ENCODE results near the gene RRP1B.
"Not testable (repeated sequence)": the region's sequence is repeated elsewhere in the genome, so short reads cannot be mapped to it uniquely, and the experiment has no call there.

The RRP1B gene

DNA sequence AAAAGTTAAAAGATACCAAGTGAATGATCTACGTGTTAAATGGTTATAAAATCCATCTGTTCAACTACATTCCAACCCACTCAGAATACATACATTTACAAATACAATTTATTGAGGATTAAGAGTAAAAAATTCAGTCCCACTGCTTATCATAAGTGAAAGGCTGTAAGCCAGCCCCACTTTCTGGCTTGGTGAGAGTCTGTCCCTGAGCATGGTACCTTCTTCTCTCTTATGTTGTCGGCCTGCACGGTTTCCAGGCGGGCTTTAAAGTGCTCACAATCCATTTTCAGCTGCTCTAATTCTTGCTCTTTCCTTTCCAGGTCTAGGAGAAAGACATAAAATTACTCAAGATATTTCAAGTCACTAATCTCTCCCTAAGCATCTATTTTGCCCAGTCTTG, 15.3 kb upstream of the RRP1B start:
- DNase-seq: no peak

DNA sequence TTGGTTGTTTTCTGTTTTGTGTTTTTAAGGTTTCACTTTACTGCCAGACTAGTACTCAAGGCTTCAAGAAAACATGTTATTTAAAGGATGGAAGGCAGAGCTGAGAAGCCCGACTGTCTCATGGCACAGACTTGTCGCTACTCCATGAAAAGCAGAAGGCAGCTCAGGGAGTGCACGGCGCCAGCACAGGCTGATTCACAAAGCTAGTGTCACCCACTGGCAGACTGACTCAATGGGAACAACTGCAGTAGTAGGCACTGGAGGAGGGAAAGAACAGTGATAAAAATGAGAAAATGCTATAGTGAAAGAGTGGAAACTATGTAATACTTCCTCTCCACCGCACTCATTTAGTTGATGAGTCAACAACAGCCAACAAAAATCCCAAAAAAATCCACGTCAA, 14.8 kb upstream of the RRP1B start:
- DNase-seq: no peak

DNA sequence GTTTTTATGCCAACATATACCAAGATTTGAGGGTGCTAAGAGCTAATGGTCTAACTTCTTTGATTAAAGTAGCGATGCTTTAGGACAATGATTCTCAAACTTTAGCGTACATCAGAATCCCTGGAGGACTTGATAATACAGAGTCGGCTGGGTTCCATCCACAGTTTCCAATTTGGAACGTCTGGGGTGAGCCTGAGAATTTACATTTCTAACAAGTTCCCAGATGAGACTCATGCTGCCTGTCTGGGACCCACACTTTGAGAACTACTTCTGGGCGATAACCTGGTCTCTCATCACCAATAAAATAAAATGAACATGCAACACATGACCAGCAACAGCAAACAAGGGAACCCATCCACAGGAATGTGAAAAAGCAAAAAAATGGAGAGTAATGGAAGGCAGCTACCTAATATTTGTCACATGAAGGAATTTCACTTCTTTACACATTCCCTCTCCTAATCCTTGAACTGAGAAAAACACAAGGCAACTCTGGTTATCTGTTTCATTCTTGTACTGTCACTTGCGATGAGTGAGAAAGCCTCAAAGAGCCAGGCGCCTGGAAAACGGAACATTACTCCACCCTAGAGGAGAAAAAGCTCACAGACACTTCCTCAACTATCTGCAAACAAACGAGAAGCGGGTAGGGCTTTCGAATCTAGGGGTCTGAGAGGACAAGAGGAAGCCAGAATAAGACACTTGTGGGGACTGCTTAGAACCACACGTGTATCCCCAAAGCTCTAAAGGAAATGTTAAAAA, 14.0 kb upstream of the RRP1B start:
- DNase-seq: no peak

DNA sequence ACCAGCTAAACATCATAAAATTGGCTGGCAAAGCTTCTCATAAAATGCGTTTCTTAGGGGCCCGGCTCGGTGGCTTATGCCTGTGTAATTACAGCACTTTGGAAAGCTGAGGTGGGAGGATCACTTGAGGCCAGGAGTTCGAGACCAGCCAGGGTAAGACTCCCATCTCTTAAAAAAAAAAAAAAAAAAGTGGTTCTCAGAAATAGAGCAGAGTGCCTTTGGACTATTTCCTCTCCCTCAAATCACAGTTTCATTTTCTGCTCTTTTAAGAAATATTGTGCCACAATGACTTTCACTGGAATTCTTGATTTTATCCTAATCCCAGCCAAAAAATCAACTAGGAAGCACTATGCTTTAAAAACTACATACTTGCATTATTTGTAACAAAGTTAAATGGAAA, 13.4 kb upstream of the RRP1B start:
- DNase-seq: no peak

DNA sequence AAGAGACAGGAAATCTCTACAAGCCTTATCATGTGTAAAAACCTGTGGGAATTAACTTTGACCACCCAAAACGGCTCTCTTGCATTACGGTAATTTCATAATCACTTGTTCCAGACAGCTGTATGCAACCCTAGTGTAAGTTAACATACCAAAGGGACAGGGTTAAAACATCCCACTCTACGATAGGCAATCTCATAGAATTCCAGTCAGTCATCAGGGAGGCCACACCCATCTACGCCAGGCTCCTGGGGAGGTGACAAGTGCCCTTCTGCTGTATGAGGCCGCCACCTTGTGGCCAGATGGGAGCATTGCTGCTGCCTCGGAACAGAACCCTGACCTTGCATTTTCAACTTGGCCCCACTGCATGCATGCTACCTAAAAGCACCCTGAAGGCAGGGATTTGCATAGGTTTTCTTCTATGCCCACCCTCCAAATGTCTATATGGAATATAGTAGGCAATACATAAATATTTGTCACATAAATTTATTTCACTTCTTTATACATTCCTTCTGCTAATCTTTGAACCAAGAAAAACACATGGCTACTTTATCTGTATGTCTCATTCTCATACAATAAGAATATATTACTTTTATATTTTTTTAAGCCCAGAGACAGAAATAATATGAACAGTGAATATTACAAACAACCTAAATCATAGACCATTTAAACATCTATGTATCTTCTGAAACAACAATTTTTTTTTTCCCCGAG, 12.7 kb upstream of the RRP1B start:
- peak; percentile 84 for DNase-seq

DNA sequence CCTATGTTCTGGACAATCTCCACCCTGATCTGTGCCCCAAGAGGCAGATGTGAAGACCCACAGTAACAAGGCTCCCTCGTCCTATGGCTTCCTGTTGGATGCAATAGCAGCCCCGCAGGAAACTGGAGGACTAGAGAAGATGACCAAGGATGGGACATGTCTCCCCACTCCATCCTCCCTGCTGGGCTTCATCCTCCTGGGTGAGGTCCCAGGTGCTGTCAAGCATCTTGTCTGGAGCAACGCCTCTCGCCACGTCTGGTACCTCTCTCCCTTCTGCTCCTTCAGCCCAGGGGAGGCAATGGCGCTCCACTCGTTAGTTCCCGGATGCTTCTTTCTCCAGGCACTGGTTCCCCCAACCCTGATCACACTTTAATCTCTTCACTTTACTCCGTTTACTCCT, 11.2 kb upstream of the RRP1B start:
- no peak for DNase-seq

DNA sequence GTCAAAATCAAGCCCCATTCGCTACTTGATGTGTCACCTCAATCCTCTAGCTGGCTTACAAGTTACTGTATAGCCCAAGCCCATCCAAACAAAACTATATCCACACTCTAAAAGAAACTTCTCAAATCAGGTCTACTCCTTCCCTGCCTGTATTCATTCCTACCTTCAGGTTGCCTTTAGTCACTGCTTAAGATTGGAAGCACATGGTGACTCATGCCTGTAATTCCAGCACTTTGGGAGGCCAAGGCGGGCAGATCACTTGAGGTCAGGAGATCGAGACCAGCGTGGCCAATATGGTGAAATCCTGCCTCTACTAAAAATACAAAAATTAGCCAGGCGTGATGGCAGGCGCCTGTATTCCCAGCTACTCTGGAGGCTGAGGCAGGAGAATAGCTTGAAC, 7.4 kb upstream of the RRP1B start:
- DNase-seq: not testable (repeated sequence)

DNA sequence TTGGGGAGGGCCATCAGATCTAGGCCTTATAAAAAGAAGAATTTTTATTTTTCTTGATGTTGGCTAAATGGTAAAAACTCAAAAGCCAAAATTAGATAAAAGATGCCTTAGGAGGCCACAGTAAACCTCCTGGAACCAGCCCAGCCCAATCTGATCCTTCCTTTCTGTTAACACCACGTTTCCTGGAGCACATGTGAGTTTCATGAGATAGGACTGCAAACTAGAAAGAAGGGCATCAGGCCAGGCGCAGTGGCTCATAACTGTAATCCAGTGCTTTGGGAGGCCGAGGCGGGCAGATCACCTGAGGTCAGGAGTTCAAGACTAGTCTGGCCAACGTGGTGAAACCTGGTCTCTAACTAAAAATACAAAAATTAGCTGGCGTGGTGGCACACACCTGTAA, 6.7 kb upstream of the RRP1B start:
- DNase-seq: no peak

DNA sequence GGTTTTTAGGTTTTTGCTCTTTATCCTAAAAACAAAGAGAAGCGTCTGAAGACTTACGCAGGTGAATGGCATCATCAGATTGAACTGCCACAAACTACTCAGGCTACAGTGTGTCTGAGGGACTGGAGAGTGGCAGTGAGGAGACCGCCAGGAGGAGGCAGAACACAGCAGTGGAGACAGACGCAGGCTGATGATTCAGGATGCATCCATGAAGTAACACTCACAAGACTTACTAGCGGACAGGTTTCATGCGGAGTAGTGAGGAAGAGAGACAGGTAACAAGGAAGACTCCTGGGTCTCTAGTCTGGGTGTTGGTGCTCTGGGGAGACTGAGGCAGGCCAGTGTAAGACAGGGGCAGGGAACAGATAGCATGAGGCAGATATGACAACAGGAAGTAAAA, 5.7 kb upstream of the RRP1B start:
- no peak for DNase-seq

DNA sequence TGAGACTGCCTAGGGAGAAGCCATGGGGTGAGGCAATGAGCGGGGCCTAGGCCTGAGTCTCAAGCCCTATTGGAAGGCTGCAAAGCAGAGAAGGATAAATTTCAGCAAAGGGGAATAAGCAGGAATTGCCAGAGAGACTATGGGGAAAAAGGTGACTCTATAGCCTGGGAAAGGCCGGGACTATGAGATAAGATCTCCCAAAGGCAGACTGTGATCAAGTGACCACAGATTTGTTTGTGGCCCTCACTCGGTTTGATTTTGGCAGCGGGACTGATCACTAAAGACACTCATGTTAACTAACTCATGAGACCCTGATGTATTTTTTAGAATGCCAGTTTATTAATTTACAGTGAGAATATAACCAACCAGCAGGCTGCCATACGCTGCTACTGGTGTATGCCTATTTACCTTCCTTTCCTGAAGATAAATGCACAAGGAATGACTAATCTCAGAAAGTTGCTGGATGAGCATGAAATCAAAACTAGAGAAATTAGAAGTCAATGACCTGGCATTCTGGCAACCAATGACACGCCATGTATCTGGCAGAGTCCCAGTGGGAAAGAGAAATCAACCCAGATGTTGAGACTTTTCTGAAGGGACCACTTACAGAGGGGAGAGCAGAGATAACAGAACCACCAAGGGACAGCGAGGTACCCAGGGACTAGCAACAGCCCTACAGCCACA, 4.4 kb upstream of the RRP1B start:
- DNase-seq: no peak

DNA sequence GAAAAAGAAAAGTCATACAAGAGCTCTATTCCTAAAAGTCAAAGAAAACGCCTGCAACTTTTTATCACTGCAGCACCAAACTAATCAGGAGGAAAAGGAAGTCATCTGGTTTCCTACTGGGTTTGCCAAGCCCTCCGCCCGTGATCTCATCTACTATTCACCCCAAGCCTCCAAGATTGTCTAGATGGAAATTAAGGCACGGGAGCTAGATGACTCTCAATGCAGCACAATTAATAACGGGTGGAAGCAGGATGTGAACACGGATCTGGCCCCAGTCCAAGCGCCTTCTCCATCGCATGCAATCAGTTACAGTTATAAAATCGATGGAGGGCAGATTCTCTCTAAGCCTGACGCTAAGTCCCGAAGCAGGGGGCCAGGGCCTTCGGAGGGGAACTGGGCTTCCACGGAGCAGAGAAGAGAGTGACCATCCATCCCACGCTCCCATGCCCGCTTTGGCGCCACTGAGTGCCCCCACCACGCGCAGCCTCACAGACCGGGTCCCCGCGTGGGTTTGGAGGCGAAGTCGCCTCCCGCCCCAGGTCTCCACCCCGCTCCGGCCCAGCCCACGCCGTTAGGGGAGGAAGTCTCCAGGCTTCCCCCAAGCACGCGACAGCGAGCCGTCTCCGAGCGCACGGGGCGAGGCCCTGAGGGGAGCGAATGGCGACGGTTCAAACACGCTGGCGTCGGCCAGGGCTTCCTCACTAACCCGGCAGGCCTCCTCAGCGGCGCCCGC, 1.8 kb upstream of the RRP1B start:
- no peak for DNase-seq

DNA sequence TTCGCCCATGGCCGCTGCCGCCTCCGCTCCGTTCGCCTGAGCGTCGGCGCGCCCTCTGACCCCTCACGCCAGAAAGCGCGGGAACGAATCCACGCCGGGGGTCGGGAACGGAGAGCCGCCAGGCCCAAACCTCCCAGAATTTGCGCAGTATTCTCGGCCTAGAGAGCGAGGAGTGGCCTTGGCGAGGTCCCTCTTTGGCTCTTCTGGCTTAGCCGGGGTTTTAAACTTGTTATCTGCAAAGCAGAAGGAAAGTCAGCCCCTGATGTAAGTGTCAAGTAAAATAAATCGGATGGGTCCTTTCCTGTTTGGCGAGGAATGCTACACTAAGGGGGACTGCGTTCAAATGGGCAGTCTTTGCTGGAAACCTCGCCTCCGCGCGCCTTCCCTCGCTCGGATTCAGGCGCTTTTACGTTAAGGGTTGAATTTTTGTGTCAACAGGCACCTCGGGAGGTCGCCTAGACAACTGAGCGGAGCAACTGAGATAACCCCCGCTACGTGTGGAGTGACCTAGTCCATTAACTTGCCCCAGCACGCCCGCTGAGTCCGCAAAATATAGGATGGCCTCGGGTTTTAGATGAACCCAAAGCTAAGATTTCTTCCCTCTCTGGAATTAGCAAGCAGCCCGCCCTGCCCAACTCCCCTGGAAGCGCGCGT, 1.1 kb upstream of the RRP1B start:
- no peak for DNase-seq

DNA sequence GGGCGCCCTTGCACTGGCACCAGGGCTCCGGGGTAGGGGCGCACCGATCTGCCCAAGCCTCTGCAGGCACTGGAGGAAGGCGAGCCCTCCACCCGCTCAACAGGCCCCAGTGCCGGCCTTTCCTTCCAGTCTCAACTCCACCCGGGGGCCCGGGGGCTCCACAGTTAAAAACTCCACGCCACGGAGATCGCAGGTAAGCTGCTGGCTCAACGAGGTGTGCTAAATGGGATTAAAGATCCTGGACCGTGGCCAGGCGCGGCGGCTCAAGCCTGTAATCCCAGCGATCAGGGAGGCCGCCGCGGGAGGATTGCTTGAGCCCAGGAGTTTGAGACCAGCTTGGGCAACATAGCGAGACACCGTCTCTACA, 608 bp upstream of the RRP1B start:
- DNase-seq: no peak

DNA sequence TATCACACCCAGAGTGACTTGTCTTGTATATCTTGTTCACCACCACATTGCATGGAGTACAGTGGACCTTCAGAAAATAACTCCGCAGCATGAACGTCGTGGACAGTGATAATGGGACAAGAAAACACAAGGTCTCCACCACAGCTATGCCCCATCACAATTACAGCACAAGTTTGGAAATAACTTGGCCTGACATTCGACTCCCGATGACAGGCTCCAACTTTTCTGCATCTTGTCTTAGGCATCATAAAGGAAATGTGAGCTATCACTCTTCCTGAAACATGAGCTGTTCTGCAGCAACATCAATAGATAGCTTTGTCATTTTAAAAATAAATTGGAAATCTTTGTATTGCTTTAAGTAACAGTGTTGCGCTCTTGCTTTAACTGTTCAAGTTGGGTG, 2.9 kb downstream of the RRP1B start:
- DNase-seq: no peak

DNA sequence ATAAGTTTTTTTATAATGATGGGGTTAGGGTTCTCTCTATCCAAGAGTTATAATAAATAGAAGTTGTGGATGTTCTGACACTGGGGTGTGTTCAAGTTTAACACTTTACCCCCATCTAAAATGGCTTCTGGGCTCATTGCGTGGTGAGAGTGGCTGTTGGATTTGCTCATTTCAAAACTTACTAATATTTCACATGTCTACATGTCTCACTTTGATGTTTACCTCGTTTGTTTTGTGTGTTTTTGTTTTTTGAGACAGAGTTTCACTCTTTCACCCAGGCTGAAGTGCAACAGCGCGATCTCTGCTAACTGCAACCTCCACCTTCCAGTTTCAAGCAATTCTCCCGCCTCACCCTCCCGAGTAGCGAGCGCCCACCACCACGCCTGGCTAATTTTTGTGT, 3.7 kb downstream of the RRP1B start:
- no peak for DNase-seq

DNA sequence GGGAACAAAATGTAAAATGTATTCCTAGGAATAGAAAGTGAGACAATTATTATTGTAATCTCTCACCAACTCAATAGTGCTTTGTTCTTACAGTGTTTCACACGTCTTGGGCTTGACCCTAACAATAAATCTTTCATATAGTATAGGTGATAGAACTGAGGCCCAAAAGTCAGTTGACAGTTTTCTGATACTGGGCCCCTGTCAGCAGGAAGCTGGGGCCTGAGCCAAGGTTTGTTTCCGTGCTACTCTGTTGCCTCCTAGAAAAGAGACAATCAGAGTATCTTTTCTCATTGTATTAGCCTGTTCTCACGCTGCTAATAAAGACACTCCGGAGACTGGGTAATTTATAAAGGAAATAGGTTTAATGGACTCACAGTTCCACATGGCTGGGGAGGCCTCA, 5.0 kb downstream of the RRP1B start:
- DNase-seq: no peak

DNA sequence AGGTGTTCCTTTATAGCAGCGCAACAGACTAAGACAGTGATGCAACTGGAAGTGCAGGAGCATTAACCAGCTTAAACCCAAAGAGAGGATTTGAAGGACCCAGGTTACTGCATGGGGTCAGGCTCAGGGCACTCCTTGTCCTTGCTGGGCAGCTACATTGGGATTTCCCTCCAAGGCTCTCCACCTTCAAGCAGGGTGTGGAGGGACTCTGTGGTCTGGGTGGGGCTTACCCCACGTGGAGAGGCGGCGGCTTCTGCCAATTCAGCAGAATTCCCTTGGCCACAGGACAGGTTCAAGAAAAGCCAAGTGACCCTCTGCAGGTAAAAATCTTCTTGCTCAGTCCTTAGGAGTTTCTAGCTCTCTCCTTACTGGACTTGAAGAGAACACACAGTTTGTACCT, 6.5 kb downstream of the RRP1B start:
- no peak for DNase-seq

DNA sequence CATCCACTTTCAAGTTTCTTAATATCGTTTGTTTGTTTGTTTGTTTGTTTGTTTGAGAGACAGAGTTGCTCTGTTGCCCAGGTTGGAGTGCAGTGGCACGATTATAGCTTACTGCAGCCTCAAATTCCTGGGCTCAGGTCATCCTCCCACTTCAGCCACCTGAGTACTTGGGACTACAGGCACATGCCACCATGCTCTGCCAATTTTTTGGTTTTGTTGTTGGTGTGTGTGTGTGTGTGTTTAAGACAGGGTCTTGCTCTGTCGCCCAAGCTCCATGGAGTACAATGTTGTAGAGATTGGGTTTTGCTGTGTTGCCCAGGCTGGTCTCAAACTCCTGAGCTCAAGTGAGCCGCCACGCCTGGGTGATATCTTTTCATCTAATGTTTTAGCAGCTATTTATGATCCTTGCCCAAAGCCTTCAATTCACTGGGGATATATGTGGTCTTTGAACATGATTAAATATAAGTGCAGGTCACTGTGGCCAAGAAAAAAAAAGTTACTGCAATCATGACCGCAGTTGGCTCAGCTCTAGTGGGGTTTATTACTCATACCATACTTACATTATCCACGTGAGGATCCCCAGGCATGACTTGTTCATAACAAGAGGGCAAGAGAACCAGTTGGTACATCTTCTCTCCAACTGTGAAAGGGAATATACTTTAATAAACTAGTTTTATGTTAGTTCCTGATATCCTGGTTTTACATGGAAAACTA, 8.0 kb downstream of the RRP1B start:
- DNase-seq: no peak

DNA sequence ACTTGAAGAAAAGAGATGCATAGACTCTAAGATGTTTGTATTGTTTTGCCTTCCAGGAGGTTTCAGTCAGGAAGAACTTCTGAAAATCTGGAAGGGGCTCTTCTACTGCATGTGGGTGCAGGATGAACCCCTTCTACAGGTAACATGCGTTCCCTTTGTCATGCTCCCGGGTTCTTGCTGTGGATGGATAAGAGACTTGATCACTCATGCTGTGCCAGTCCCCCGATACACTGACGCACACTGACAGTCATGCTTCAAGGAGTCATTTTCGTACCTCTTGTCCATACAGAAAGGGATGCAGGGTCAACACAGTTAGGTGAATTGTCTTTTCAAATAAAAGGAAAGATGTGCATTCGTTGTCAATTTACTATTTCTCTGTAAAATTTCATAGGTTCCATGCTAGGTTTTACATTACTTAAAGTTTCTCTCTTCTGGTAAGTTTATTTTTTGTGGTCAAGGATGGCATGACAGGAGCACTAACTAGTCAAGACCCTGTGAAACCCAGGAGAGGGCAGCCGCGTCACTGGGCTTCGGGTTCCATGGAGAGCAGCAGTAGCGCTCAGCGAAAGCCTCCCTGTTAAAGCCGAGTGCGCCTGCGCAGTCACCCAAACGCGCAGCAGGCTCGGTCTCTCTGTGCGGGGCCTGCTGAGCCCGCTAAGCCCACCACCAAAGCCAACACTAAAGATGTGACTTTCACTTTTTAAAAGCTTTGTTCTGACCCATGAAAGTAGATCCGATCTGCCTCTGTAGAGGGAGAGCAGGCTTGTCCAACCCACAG, 10.7 kb downstream of the RRP1B start:
- DNase-seq: no peak

DNA sequence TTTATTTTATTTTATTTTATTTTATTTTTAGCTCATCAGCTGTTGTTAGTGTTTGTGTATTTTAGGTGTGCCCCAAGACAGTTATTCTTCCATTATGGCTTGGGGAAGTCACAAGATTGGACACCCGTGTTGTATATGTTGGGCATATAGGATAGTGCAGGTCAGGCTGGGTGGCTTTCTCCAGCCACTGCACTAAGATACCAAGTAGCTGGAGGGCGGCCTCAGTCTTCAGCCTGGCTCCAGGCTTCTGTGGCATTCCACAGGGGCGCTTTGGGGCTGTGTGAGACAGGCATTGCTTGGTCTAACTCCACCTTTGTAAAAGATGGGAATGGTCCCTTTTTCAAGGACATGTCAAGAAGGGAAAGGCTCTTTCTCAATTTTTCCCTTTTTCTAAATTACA, 16.5 kb downstream of the RRP1B start:
- DNase-seq: no peak

DNA sequence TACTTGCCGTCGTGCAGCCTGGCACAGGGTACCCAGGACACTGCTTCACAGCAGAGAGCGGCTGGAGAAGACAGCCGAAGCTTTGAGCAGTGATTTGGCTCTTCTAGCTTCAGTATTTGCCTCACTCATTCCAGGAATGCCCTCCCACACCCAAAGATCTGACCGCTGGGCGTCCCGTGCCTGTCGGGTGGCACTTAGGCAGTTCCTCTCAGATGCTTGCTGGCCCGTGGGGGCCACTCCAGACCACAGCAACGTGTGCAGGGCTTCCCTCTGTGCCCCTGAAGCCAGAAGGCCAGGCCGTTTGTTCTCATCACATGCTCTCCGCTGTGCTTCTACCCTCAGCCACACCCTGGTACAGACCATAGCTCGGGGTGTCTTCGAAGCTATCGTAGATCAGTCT, 17.0 kb downstream of the RRP1B start:
- DNase-seq: no peak

DNA sequence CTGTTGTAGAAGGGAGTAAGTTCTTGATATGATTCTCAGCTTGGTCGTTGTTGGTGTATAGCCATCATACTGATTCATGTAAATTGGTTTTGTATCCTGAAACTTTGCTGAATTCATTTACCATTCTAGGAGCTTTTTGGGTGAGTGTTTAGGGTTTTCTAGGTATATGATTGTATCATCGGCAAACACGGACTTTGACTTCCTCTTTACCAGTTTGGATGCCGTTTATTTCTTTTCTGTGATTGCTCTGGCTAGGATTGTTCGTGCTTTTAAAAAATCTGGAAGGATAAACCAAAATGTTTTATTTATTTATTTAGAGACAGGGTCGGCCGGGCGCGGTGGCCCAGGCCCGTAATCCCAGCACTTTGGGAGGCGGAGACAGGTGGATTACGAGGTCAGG, 20.6 kb downstream of the RRP1B start:
- no peak for DNase-seq
